Neuronal stem cell (in vitro differentiated cells): ENCODE data around the gene NPHP4.
A peak's percentile ranks its signal among the peaks of the same experiment; 100 is the strongest.

ENCODE experiments used
- DNase-seq: peaks from one replicate; pipeline ENCODE4 v3.0.0-alpha.2; 2013; ENCODE audit warnings: low spot score
- H2AFZ ChIP-seq: one replicate; pipeline ENCODE4 v1.6.1; 2013; ENCODE audit warnings: mild to moderate bottlenecking, low read length, inconsistent platforms
- H2AK5ac ChIP-seq: 2 replicates; pipeline ENCODE4 v1.6.1; 2013; ENCODE audit warnings: low read depth, mild to moderate bottlenecking, inconsistent platforms, low read length, moderate library complexity, mixed read lengths
- H2BK120ac ChIP-seq: 2 replicates; pipeline ENCODE4 v1.6.1; 2013; ENCODE audit warnings: low read depth, mild to moderate bottlenecking, inconsistent platforms, low read length, moderate library complexity, mixed read lengths
- H2BK12ac ChIP-seq: one replicate; pipeline ENCODE4 v1.6.1; 2013; ENCODE audit warnings: low read length, inconsistent platforms
- H2BK15ac ChIP-seq: 2 replicates; pipeline ENCODE4 v1.6.1; 2013; ENCODE audit warnings: mild to moderate bottlenecking, low read length, inconsistent platforms, mixed read lengths
- H2BK5ac ChIP-seq: one replicate; pipeline ENCODE4 v1.6.1; 2013; ENCODE audit warnings: inconsistent platforms, mild to moderate bottlenecking, low read length, moderate library complexity
- H3K14ac ChIP-seq: one replicate; pipeline ENCODE4 v1.6.1; 2013; ENCODE audit warnings: low read length, inconsistent platforms
- H3K18ac ChIP-seq: 2 replicates; pipeline ENCODE4 v1.6.1; 2013; ENCODE audit warnings: low read length, inconsistent platforms
- H3K23ac ChIP-seq: 2 replicates; pipeline ENCODE4 v1.6.1; 2013; ENCODE audit warnings: low read depth, mild to moderate bottlenecking, mixed read lengths, low read length, inconsistent platforms; ENCODE audit not compliant: poor library complexity
- H3K27ac ChIP-seq: replicated peaks from 3 replicates; pipeline ENCODE4 v1.5.1; 2013; ENCODE audit warnings: low read length, inconsistent platforms
- H3K27me3 ChIP-seq, 3 experiments: 2 replicates each; pipeline ENCODE4 v1.6.1; 2013; ENCODE audit warnings: low read length in 3 of 3, mild to moderate bottlenecking in 2 of 3, inconsistent platforms in 1 of 3, low read depth in 1 of 3, mixed read lengths in 1 of 3, moderate library complexity in 1 of 3; ENCODE audit not compliant: control insufficient read depth in 3 of 3, insufficient read depth in 3 of 3
- H3K36me3 ChIP-seq, 2 donors: replicated peaks in 1 of 2; 2 replicates each; pipeline ENCODE4 v1.6.1; 2013; ENCODE audit warnings: low read length in 2 of 2; ENCODE audit not compliant: control insufficient read depth in 2 of 2, insufficient read depth in 2 of 2
- H3K4ac ChIP-seq: 2 replicates; pipeline ENCODE4 v1.6.1; 2013; ENCODE audit warnings: inconsistent platforms, mild to moderate bottlenecking, low read length, moderate library complexity
- H3K4me1 ChIP-seq, 2 donors: 1 replicate in 1 of 2; 2 replicates in 1 of 2; pipeline ENCODE4 v1.6.1; 2013; ENCODE audit warnings: low read length in 2 of 2, low read depth in 1 of 2; ENCODE audit not compliant: control insufficient read depth in 2 of 2, insufficient read depth in 1 of 2
- H3K4me2 ChIP-seq: one replicate; pipeline ENCODE4 v1.6.1; 2013; ENCODE audit warnings: mild to moderate bottlenecking, low read length, inconsistent platforms; ENCODE audit not compliant: insufficient read depth, poor library complexity, severe bottlenecking
- H3K4me3 ChIP-seq, 2 donors: 2 replicates each; pipeline ENCODE4 v1.5.1; 2013; ENCODE audit warnings: low read length in 2 of 2, mild to moderate bottlenecking in 2 of 2, inconsistent platforms in 1 of 2, moderate library complexity in 1 of 2
- H3K79me1 ChIP-seq: one replicate; pipeline ENCODE4 v1.6.1; 2013; ENCODE audit warnings: low read depth, mild to moderate bottlenecking, inconsistent platforms, low read length, moderate library complexity
- H3K9ac ChIP-seq: one replicate; pipeline ENCODE4 v1.6.1; 2013; ENCODE audit warnings: mild to moderate bottlenecking, low read depth, low read length, inconsistent platforms; ENCODE audit not compliant: poor library complexity
- H3K9me3 ChIP-seq, 2 donors: replicated peaks in 1 of 2; 2 replicates each; pipeline versions ENCODE3 to v1.6.1; 2013; ENCODE audit warnings: low read length in 2 of 2, mild to moderate bottlenecking in 2 of 2, inconsistent platforms in 1 of 2, low read depth in 1 of 2, mixed read lengths in 1 of 2, moderate library complexity in 1 of 2; ENCODE audit not compliant: control insufficient read depth in 2 of 2, insufficient read depth in 1 of 2
- H4K8ac ChIP-seq: one replicate; pipeline ENCODE4 v1.6.1; 2013; ENCODE audit warnings: low read depth, mild to moderate bottlenecking, inconsistent platforms, low read length, moderate library complexity
- H4K91ac ChIP-seq: one replicate; pipeline ENCODE4 v1.6.1; 2013; ENCODE audit warnings: low read length, low read depth, mild to moderate bottlenecking, inconsistent platforms; ENCODE audit not compliant: poor library complexity
- whole genome bisulfite sequencing, 2 donors: extraction: QIAGEN DNeasy Blood & Tissue Kit; methylation state at CpG; one replicate each; pipeline ENCODE4 v1.1.7; 2013; ENCODE audit warnings: missing lambda C conversion rate in 2 of 2, mixed read lengths in 1 of 2; ENCODE audit not compliant: insufficient read length in 2 of 2, insufficient replicate concordance in 1 of 2; ENCODE audit errors: extremely low coverage in 2 of 2; 5-methylcytosine and 5-hydroxymethylcytosine counted together

NPHP4 gene

DNA sequence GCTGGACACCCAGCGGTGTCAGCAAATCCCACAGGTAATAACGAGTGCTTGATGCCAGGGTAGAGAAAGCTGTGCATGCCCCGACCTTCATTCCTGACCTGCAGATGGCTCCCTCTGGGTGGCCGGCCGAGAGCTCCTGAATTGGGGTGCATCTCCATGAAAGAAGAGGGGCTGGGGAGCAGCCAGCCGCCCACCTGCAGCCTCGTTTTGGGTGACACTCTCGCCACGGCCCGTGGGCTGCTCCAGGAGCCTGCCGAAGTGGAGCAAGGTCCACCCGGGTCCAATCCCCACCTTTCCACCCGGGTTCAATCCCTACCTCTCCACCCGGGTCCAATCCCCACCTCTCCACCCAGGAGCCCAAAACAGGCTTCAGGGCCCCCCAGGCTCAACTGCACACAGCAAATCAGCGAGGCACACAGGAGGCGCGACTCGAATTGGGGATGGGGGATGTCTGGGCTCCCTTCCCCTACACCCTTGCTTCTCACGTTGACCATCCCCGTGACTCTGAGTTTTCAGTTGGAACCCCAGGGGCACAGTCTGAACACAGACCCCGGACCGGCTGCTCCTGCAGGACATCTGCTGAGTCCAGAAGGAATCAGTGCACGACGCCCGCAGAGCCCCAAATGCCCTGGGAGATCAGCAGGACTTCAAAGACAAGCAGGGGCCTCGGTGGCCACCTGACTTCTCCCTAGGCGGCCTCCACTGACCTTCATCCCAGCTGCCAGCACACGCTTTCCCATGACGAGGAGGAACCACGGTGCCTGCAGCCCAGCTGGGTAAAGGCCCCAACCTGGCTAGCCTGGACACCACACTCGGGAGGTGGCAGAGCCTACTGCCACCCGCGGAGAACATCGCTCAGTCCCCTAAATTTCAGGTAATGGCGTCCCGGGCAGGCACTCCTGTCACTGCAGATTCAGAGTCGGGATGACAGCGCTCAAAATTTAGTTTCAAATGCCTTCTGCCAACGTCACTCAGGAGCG is 159.0 kb downstream of the NPHP4 start:
- no peaks in the 10 kb centered on the region for H3K9me3 ChIP-seq
- H2BK12ac ChIP-seq: no peak overlapping the region
- H3K18ac ChIP-seq: peak overlapping the region; percentile 2
- H3K27ac ChIP-seq: no peak overlapping the region
- H2BK120ac ChIP-seq: no peak overlapping the region
- no peak overlapping the region for H4K8ac ChIP-seq
- no CpG with 5 or more reads among the region's 40 CpGs for WGBS, 2 donors
- DNase-seq: no peak
- no peak overlapping the region for H2BK15ac ChIP-seq
- peaks cover 0 to 23% (median 0%) of the 10 kb centered on the region in 3 experiments for H3K27me3 ChIP-seq
- peak overlapping the region; percentile 50 for H3K9ac ChIP-seq
- H2AFZ ChIP-seq: no peak overlapping the region
- H3K4ac ChIP-seq: no peak overlapping the region
- H2BK5ac ChIP-seq: no peak overlapping the region
- peaks cover 0 to 4% of the 10 kb centered on the region in 2 donors for H3K4me1 ChIP-seq
- H4K91ac ChIP-seq: no peak overlapping the region
- no peaks in the 10 kb centered on the region for H3K36me3 ChIP-seq
- H3K14ac ChIP-seq: no peak overlapping the region
- peak overlapping the region; percentile 67 for H3K23ac ChIP-seq
- H3K79me1 ChIP-seq: no peaks in the 10 kb centered on the region
- peak overlapping the region; percentile 20 for H2AK5ac ChIP-seq
- H3K4me2 ChIP-seq: no peak overlapping the region
- no peak overlapping the region for H3K4me3 ChIP-seq

DNA sequence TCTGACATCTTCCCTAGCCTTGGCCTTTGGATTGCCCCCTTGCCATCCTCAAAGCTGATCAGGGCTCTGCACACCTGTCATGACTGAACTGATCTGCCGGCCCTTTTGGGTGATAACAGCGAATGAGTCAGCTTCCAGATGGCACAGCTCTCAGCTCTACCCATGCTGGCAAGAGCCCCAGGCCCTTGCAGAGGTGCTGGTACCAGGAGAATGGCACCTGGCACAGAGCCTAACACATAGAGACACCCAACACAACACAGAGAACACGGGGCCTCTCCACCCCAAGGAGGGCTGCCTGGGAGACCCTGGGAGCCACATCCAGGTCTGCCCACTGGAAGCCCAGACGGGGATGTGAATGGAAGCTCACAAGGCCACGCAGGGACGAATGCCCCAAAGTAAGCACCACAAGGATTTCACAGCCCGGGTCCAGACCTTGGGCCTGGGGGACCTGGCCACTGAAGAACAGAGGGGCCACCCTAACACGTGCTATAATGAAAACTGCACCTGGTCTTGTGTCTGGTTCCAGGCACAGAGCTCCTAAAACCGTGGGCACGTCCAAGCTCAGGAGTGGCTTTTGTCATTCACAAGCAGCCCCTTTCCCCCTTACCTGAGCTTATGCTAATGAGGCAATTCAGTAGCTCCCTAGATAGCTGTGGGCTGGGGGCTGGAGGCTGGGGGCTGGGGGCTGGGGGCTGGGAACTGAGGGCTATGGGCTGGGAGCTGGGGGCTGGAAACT is 160.5 kb downstream of the NPHP4 start:
- WGBS, 2 donors: no CpG with 5 or more reads among the region's 10 CpGs
- Histone ChIP-seq H2BK5ac (no peak overlapping the region), H3K14ac (no peak overlapping the region), H2AFZ (no peak overlapping the region), H3K79me1 (no peaks in the 10 kb centered on the region), H3K27me3 (peaks cover 0 to 24% (median 0%) of the 10 kb centered on the region in 3 experiments), H2BK120ac (no peak overlapping the region), H2AK5ac (no peak overlapping the region), H3K9me3 (no peaks in the 10 kb centered on the region), H3K18ac (no peak overlapping the region), H3K4me3 (no peak overlapping the region), H3K36me3 (no peaks in the 10 kb centered on the region), H3K9ac (no peak overlapping the region), H4K91ac (no peak overlapping the region), H3K23ac (no peak overlapping the region), H4K8ac (no peak overlapping the region), H3K4me1 (peaks cover 0 to 2% of the 10 kb centered on the region in 2 donors), H2BK12ac (no peak overlapping the region), H3K4me2 (no peak overlapping the region), H2BK15ac (peak overlapping the region; percentile 41), H3K4ac (no peak overlapping the region), H3K27ac (no peak overlapping the region)
- DNase-seq: no peak

DNA sequence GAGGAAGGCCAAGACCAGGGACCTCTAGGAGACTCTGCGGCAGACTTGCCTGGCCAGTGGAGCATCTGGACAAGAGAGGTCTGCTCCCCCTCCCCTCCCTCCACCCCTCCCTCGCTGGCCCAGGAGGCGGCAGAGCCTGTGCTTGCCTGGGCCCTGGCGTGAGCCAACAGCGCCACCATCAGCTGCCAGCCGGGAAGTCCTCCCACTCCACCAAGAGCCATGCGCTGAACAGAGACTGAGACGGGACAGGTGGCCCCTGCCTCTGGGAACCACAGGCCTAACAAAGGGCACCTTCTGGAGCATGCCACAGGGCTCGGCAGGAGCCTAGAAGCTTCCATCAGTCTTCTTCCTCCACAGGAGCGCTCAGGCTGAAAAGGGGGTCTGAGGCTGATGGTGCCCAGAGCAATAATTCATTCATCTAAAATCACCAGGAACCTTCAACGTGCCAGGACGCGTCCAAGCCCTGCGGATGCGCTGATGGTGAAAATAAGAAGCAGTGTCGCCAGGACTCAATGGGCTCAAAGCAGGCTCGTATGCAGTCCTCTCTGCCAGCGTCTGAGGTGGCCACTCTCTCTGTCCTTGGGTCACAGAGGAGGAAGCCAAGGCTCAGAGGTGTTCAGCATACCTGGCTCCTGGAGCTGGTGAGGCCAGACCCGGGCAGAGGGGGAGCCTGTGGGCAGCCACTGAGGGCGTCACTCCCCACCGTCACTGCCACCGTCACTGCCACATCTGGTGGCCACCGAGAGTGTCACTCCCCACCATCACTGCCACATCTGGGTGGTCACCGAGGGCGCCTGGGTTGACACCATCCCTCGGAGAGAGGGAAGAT is 161.2 kb downstream of the NPHP4 start:
- no CpG with 5 or more reads among the region's 26 CpGs for WGBS, 2 donors

More for the DNA sequence above, 161.2 kb downstream of the NPHP4 start:
- no peak overlapping the region for H2AFZ ChIP-seq
- no peaks in the 10 kb centered on the region for H3K79me1 ChIP-seq
- no peaks in the 10 kb centered on the region for H3K9me3 ChIP-seq
- H3K4me2 ChIP-seq: no peak overlapping the region
- no peaks in the 10 kb centered on the region for H3K36me3 ChIP-seq
- H3K23ac ChIP-seq: no peak overlapping the region
- H4K91ac ChIP-seq: no peak overlapping the region
- H3K4ac ChIP-seq: no peak overlapping the region
- H2AK5ac ChIP-seq: no peak overlapping the region
- H4K8ac ChIP-seq: no peak overlapping the region
- H3K27ac ChIP-seq: no peak overlapping the region
- no peak overlapping the region for H3K18ac ChIP-seq
- H3K14ac ChIP-seq: no peak overlapping the region
- H3K4me1 ChIP-seq: peaks cover 0 to 2% of the 10 kb centered on the region in 2 donors
- no peak overlapping the region for H2BK5ac ChIP-seq
- no peak overlapping the region for H3K9ac ChIP-seq
- peak; percentile 67 for DNase-seq
- no peak overlapping the region for H3K4me3 ChIP-seq
- H2BK12ac ChIP-seq: no peak overlapping the region
- H2BK15ac ChIP-seq: peak overlapping the region; percentile 41
- H2BK120ac ChIP-seq: no peak overlapping the region
- peaks cover 0 to 16% (median 0%) of the 10 kb centered on the region in 3 experiments for H3K27me3 ChIP-seq
